22Rv1 (cell line): ENCODE measurements around the gene RBM18.

ENCODE experiments used
- CTCF ChIP-seq: fragments of 450-650 bp; IDR thresholded peaks from 2 replicates; pipeline ENCODE4 v1.5.1; 2017; ENCODE audit warnings: mild to moderate bottlenecking
- ZFX ChIP-seq: fragments of 450-650 bp; IDR thresholded peaks from 2 replicates; pipeline ENCODE4 v1.6.1; 2017; ENCODE audit warnings: antibody characterized with exemption, borderline replicate concordance

- no peak for TF ChIP-seq CTCF
- no peak for TF ChIP-seq ZFX
These were observed 63.6 kb downstream of the RBM18 start for GRCh38 chr9:122200960-122201595.
